ENCODE data around the gene UNC5B.
A peak's percentile ranks its signal among the peaks of the same experiment; 100 is the strongest.

The UNC5B gene

DNA sequence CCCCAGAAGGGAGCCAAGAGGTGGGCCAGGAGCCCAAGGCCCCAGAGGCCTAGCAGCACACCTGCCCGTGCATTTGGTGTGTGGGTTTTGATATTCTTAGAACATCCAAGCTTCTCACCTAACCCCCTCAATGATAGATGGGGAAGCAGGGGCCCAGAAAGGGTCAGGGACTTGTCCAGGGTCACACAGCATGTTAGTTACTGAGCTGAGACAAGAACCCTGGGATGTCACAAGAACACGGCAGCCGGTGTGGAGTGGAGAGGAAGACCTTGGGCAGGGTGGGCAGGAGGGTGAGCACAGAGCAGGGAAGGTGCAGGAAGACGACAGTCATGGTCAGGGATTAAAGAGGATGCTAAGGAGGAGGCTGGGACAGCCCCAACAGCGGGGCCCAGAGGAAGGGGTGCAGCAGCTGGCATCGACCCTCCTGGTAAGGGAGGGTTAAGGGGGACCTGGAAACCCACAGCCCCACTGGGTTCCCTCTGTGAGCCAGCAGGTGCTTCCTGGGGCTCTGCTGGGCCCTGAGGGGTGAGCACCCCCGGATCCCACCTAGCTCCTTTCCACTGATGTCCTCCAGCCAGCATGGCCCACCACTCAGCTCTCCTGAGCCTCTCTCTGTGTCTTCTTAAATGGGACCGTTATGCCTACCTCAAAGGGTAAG lies 44.4 kb downstream of the UNC5B start:
- no peak for DNase-seq

GRCh38 chr10:71257319-71257997 lies 45.1 kb downstream of the UNC5B start:
- no peak for DNase-seq

- no peak for DNase-seq
These were observed 45.7 kb downstream of the UNC5B start for GRCh38 chr10:71258046-71258445.

GRCh38 chr10:71258446-71259145 lies 46.2 kb downstream of the UNC5B start:
- no peak for DNase-seq

DNA sequence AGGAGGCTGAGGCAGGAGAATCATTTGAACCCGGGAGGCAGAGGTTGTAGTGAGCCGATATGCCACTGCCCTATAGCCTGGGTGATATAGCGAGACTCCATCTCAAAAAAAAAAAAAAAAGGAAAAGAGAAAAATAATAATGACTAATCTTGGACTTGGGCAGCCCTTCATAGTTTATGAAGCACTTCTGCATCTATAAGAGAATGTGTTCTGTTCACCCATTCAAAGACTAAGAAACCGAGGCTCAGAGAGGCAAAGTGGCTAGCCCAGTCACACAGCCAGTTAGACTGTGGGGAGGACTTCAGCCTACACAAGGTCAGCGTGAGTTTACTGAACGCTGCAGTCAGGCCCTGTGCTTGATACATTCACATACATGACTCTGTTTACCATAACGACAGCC lies 46.9 kb downstream of the UNC5B start:
- DNase-seq = no peak

GRCh38 chr10:71259815-71260501 lies 47.6 kb downstream of the UNC5B start:
- DNase-seq = no peak

DNA sequence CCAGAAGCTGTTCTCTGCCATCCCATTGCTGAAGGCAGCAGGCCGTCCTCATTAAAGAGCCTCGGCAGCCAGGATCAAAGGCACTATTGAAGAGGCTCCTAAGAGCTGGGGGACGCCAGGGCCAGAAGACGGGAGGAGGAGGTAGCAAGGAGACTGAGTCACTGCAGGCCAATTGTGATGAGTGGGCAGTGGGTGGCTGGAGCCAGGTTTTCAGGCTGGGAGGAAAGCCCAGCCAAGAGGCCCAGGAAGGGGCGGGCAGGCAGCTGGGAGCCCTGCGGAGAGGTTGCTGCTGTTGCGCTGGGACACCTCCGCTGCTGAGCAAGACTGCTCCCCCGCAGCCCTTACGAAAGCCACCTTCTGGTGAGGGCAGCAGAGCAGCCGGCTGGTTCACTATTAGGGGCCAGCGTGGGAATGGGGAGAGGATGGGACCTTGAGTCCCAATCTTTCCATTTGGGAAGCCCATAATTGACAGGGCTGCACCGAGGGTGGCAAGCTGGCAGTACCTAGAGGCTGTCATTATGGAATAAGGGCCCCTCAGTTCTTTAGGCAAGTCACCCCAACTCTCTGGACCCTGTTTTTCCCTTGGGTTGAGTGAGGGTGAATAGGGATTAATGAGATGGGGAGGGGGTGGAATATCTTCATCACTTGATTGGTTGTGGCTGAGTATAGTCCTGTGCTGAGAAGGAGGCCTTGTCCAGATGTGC lies 48.4 kb downstream of the UNC5B start:
- DNase-seq = no peak

GRCh38 chr10:71262027-71262426 lies 49.7 kb downstream of the UNC5B start:
- DNase-seq = peak; percentile 56

GRCh38 chr10:71262817-71263216 lies 50.4 kb downstream of the UNC5B start:
- no peak for DNase-seq

DNA sequence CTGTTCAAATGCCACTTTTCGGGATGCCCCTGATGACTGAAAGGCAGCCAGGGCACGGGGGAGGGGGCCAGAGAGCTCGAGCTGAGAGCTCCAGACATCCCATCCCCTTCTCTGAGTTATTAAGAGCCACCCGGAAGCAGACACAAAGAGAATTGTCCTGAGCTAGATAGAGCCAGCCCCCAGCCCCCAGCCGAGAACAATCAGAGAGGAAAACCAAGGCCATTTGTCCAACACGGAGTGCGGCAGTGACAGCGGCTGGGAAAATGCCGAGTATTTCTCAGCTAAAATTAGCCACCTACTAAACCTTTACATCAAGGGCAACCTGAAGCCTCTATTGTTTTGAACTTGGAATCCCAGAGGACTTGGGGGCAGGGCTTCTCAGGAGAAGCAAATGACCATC lies 51.0 kb downstream of the UNC5B start:
- DNase-seq = no peak

GRCh38 chr10:71264345-71265200 lies 52.2 kb downstream of the UNC5B start:
- no peak for DNase-seq

GRCh38 chr10:71265201-71265575 lies 52.8 kb downstream of the UNC5B start:
- no peak for DNase-seq

DNA sequence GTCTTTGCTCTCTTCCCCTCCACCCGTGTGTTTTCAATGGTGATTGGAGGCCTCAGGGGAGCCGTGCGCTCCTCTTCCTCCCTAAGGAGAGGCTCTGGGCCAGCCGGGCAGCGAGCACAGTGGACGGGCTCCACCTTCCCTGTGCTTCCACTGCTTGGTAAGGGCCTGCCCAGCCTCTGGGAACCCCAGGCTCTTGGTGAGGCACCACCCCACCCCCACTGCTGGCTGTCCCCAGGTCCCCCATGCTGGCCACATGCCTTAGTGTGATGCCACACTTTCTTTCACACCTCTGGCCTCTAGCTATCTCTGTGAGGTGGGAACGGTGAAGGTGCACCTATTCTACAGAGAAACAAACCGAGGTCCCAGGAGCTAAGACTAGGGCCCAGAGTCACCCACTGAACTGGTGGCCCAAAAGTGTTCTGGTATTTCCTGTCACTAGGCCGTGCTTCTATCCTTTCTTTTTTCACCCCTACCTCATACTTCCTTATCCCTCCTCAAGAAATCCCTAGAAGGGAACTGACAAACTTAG lies 53.3 kb downstream of the UNC5B start:
- DNase-seq = no peak

- no peak for DNase-seq
These were observed 54.0 kb downstream of the UNC5B start for GRCh38 chr10:71266147-71266917.

GRCh38 chr10:71266918-71267442 lies 54.6 kb downstream of the UNC5B start:
- no peak for DNase-seq

- DNase-seq = no peak
These were observed 55.3 kb downstream of the UNC5B start for GRCh38 chr10:71267508-71268240.

DNA sequence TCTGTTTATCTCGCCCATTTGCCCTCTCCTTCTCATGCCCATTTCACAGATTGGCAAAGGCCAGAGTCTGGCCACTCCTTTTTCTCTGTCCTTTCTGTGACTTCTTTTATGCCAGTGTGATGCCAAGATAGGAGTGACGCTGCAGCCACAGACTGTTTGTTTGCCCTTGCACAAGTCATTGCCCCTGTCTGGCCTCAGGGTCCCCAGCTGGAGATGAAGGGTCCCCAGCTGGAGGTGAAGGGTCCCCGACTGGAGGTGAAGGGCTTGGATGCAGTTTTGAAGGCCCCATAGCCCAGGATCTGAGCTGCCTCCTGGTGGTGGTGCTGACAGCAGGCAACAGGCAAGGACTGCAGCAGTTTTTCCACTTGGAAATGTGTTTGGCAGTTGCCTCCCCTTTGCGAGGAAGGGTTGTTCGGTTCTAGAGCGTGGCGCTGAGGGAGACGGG lies 55.9 kb downstream of the UNC5B start:
- no peak for DNase-seq

- no peak for DNase-seq
These were observed 56.4 kb downstream of the UNC5B start for GRCh38 chr10:71268758-71269157.

Measured in NCI-H2081 treated with DMSO at 0.1 percent for 48 hours (cell line).